H1 (cell line): ENCODE data around the gene ZNF280B. TPM values are rescaled to one million over a fixed set of nuclear protein-coding genes. Genes with fewer than 3 reads are reported as not detected.
"Not testable (repeated sequence)": the region's sequence is repeated elsewhere in the genome, so short reads cannot be mapped to it uniquely, and the experiment has no call there.

ENCODE experiments used
- CTCF ChIA-PET: fragments of 300-600 bp; sonication (Branson Sonifier 250); formaldehyde crosslinking; loops from one replicate; lab custom pipeline; 2021; ENCODE audit not compliant: partially characterized antibody; lab: Charles Lee
- POLR2A ChIA-PET: fragments of 300-600 bp; sonication (Branson Sonifier 250); formaldehyde crosslinking; loops from one replicate; lab custom pipeline; 2021; ENCODE audit warnings: inconsistent platforms; ENCODE audit not compliant: partially characterized antibody; lab: Charles Lee
- DNase-seq, 2 experiments: peaks; one replicate each; pipeline versions ENCODE4 v3.0.0 to v3.0.0-alpha.2; 2010 to 2022; ENCODE audit warnings: low spot score in 2 of 2, low read depth in 1 of 2, mixed read lengths in 1 of 2
- FAIRE-seq: peaks from 2 replicates; lab custom pipeline; 2011; peaks lifted over from hg19 to GRCh38; lab: Jason Lieb, UNC
- H2AFZ ChIP-seq: 2 replicates; pipeline ENCODE4 v1.8.1; 2012; ENCODE audit warnings: low read length, inconsistent platforms
- H2AK5ac ChIP-seq: 2 replicates; pipeline ENCODE4 v1.6.1; 2013; ENCODE audit warnings: low read depth, low read length
- H2BK120ac ChIP-seq: replicated peaks from 2 replicates; pipeline ENCODE3; 2013; ENCODE audit warnings: low read depth, low read length, inconsistent platforms
- H2BK12ac ChIP-seq: 2 replicates; pipeline ENCODE4 v1.6.1; 2013; ENCODE audit warnings: low read depth, low read length
- H2BK15ac ChIP-seq: 2 replicates; pipeline ENCODE4 v1.6.1; 2013; ENCODE audit warnings: low read length
- H2BK20ac ChIP-seq: 2 replicates; pipeline ENCODE4 v1.6.1; 2013; ENCODE audit warnings: low read length
- H2BK5ac ChIP-seq: 2 replicates; pipeline ENCODE4 v1.6.1; 2013; ENCODE audit warnings: low read depth, low read length
- H3K14ac ChIP-seq: 2 replicates; pipeline ENCODE4 v1.6.1; 2013; ENCODE audit warnings: inconsistent platforms; ENCODE audit not compliant: insufficient read length
- H3K18ac ChIP-seq: 2 replicates; pipeline ENCODE4 v1.6.1; 2013; ENCODE audit warnings: low read length; ENCODE audit errors: extremely low read depth
- H3K23ac ChIP-seq: 2 replicates; pipeline ENCODE4 v1.6.1; 2013; ENCODE audit warnings: inconsistent platforms; ENCODE audit not compliant: insufficient read length
- H3K23me2 ChIP-seq: 2 replicates; pipeline ENCODE4 v1.6.1; 2013; ENCODE audit warnings: low read depth, low read length
- H3K27ac ChIP-seq: 2 replicates; pipeline ENCODE4 v1.6.1; 2011; ENCODE audit warnings: low read depth, low read length, inconsistent platforms
- H3K27me3 ChIP-seq, 4 experiments: replicated peaks in 1 of 4; 1 replicate in 1 of 4; 2 replicates in 3 of 4; pipeline versions ENCODE4 v1.6.1 to v1.8.1; 2011 to 2013; ENCODE audit warnings: low read length in 3 of 4, mild to moderate bottlenecking in 3 of 4, inconsistent platforms in 2 of 4, mixed read lengths in 2 of 4, moderate library complexity in 1 of 4; ENCODE audit not compliant: control insufficient read depth in 3 of 4, insufficient read depth in 3 of 4; ENCODE audit errors: extremely low read depth in 1 of 4
- H3K36me3 ChIP-seq, 4 experiments: 2 replicates each; pipeline versions ENCODE4 v1.6.1 to v1.8.1; 2011 to 2013; ENCODE audit warnings: mild to moderate bottlenecking in 4 of 4, low read length in 3 of 4, moderate library complexity in 2 of 4, control low read depth in 1 of 4, inconsistent platforms in 1 of 4; ENCODE audit not compliant: insufficient read depth in 4 of 4, control insufficient read depth in 2 of 4
- H3K4ac ChIP-seq: replicated peaks from 2 replicates; pipeline ENCODE3; 2013; ENCODE audit warnings: low read length, low read depth, mixed read lengths, inconsistent platforms; ENCODE audit not compliant: insufficient read length
- H3K4me1 ChIP-seq, 4 experiments: replicated peaks in 1 of 4; 1 replicate in 1 of 4; 2 replicates in 3 of 4; pipeline versions ENCODE4 v1.6.1 to v1.8.1; 2011 to 2013; ENCODE audit warnings: low read length in 3 of 4, inconsistent platforms in 2 of 4, mixed read lengths in 1 of 4; ENCODE audit not compliant: insufficient read depth in 4 of 4, control insufficient read depth in 3 of 4
- H3K4me2 ChIP-seq, 2 experiments: 2 replicates each; pipeline versions ENCODE4 v1.6.1 to v1.8.1; 2011 to 2013; ENCODE audit warnings: low read depth in 2 of 2, low read length in 2 of 2, control low read depth in 1 of 2, inconsistent platforms in 1 of 2, mild to moderate bottlenecking in 1 of 2; ENCODE audit not compliant: insufficient read depth in 1 of 2
- H3K4me3 ChIP-seq, 4 experiments: fragments of 200-600, 300-600 bp in 1 of 4; sonication (generic), shearing (Covaris generic), sonication (Bioruptor Twin) in 1 of 4; 2 replicates each; pipeline versions ENCODE4 v1.5.1 to v1.8.1; 2011 to 2016; ENCODE audit warnings: low read length in 4 of 4, low read depth in 3 of 4, control low read depth in 2 of 4, inconsistent platforms in 2 of 4, mild to moderate bottlenecking in 2 of 4, mixed read lengths in 1 of 4, moderate library complexity in 1 of 4; ENCODE audit not compliant: insufficient read depth in 2 of 4; ENCODE audit errors: extremely low read depth in 1 of 4
- H3K56ac ChIP-seq: replicated peaks from 2 replicates; pipeline ENCODE3; 2013; ENCODE audit warnings: low read depth, mild to moderate bottlenecking, mixed read lengths, low read length, inconsistent platforms; ENCODE audit not compliant: insufficient read length
- H3K79me1 ChIP-seq: 2 replicates; pipeline ENCODE4 v1.6.1; 2013; ENCODE audit warnings: low read depth, low read length, control low read depth
- H3K79me2 ChIP-seq, 2 experiments: 2 replicates each; pipeline versions ENCODE4 v1.6.1 to v1.8.1; 2012 to 2013; ENCODE audit warnings: low read length in 2 of 2, mild to moderate bottlenecking in 2 of 2, inconsistent platforms in 1 of 2; ENCODE audit not compliant: insufficient read depth in 2 of 2, control insufficient read depth in 1 of 2
- H3K9ac ChIP-seq, 4 experiments: replicated peaks in 1 of 4; 1 replicate in 1 of 4; 2 replicates in 3 of 4; pipeline versions ENCODE4 v1.6.1 to v1.8.1; 2011 to 2013; ENCODE audit warnings: low read depth in 3 of 4, low read length in 3 of 4, control low read depth in 2 of 4, mild to moderate bottlenecking in 2 of 4, moderate library complexity in 2 of 4, inconsistent platforms in 1 of 4; ENCODE audit errors: extremely low read depth in 1 of 4
- H3K9me3 ChIP-seq, 2 experiments: 2 replicates each; pipeline versions ENCODE4 v1.6.1 to v1.8.1; 2012 to 2013; ENCODE audit warnings: mild to moderate bottlenecking in 2 of 2, moderate library complexity in 2 of 2, control low read depth in 1 of 2, inconsistent platforms in 1 of 2, low read depth in 1 of 2, low read length in 1 of 2, mixed read lengths in 1 of 2; ENCODE audit not compliant: insufficient read depth in 2 of 2
- H4K20me1 ChIP-seq, 2 experiments: replicated peaks in 1 of 2; 2 replicates each; pipeline versions ENCODE3 to v1.8.1; 2011 to 2013; ENCODE audit warnings: inconsistent platforms in 2 of 2, low read length in 2 of 2, mild to moderate bottlenecking in 1 of 2; ENCODE audit not compliant: insufficient read depth in 2 of 2, control insufficient read depth in 1 of 2
- H4K5ac ChIP-seq: 2 replicates; pipeline ENCODE4 v1.6.1; 2013; ENCODE audit warnings: low read length, low read depth, mixed read lengths, inconsistent platforms; ENCODE audit not compliant: insufficient read length
- H4K8ac ChIP-seq: 2 replicates; pipeline ENCODE4 v1.8.0; 2013; ENCODE audit warnings: mild to moderate bottlenecking, moderate library complexity, low read length, inconsistent platforms; ENCODE audit not compliant: insufficient read depth; ENCODE audit errors: extremely low read depth
- H4K91ac ChIP-seq: replicated peaks from 2 replicates; pipeline ENCODE3; 2013; ENCODE audit warnings: low read length, mixed read lengths, inconsistent platforms; ENCODE audit not compliant: insufficient read length
- CBX5 ChIP-seq: fragments of 300-800, 300-1000 bp; sonication (generic); IDR thresholded peaks from 2 replicates; pipeline ENCODE4 v1.7.1; 2016; ENCODE audit warnings: antibody characterized with exemption, low read length, low read depth
- RNF2 ChIP-seq: fragments of 200-900, 300-1000 bp; sonication (generic); IDR thresholded peaks from 2 replicates; pipeline ENCODE4 v1.7.1; 2016; ENCODE audit warnings: borderline replicate concordance, low read depth, mild to moderate bottlenecking, antibody characterized with exemption, low read length; ENCODE audit not compliant: poor library complexity, severe bottlenecking; ENCODE audit errors: missing control alignments
- YY1 ChIP-seq: IDR thresholded peaks from 2 replicates; pipeline ENCODE4 v1.6.1; 2011; ENCODE audit warnings: low read depth, mild to moderate bottlenecking, low read length
- WGBS, 2 experiments: shearing (Covaris generic) in 1 of 2; methylation state at CpG; one replicate each; pipeline versions ENCODE4 v1.1.6 to v1.1.7; 2013 to 2015; ENCODE audit warnings: low lambda C conversion rate in 2 of 2, mixed read lengths in 2 of 2, inconsistent platforms in 1 of 2, low coverage in 1 of 2, missing lambda C conversion rate in 1 of 2; ENCODE audit not compliant: insufficient replicate concordance in 2 of 2, insufficient coverage in 1 of 2, insufficient read length in 1 of 2; ENCODE audit errors: extremely low coverage in 1 of 2, missing lambda C conversion rate in 1 of 2; 5-methylcytosine and 5-hydroxymethylcytosine counted together
- polyA plus RNA-seq, 7 experiments: library from polyadenylated mRNA; depleted of rRNA in 3 of 7; stranded (reverse) in 5 of 7; unstranded in 2 of 7; fragments of >200 nt in 5 of 7; fragments of 200-250 nt in 2 of 7; gene quantifications; 1 replicate in 5 of 7; 2 replicates in 1 of 7; 4 replicates in 1 of 7; pipeline versions ENCODE4 v1.2.1 to v1.2.3, GENCODE V29; 2011 to 2013; ENCODE audit warnings: missing spikeins in 2 of 7, mixed read lengths in 2 of 7
- total RNA-seq: library from RNA; stranded (reverse); fragmentation: NEBNext Ultra II Directional; extraction: Animal tissue kit (Norgen Biotek cat#: 25700); gene quantifications from 2 replicates; pipeline ENCODE4 v1.2.1, GENCODE V29; 2021
- TF ChIP-seq, protein P1 (sequence below), 3 experiments: IDR thresholded peaks; 1 replicate in 2 of 3; 2 replicates in 1 of 3; pipeline versions ENCODE4 v1.5.1 to v1.6.1; 2011; ENCODE audit warnings: low read length in 3 of 3, mild to moderate bottlenecking in 3 of 3, inconsistent platforms in 2 of 3, low read depth in 1 of 3, moderate library complexity in 1 of 3; ENCODE audit not compliant: insufficient read depth in 1 of 3; ENCODE audit errors: control extremely low read depth in 1 of 3

ZNF280B gene
- total and polyA plus RNA-seq, 2 of the 8 experiments (the other 6 are each of a cell fraction or from before 2014, with no cell fraction given), result 4.8 to 11.7 TPM

GRCh38 chr22:22442928-22443709 lies 65.4 kb downstream of the ZNF280B start (continued):
- TF ChIP-seq, protein P1, sequence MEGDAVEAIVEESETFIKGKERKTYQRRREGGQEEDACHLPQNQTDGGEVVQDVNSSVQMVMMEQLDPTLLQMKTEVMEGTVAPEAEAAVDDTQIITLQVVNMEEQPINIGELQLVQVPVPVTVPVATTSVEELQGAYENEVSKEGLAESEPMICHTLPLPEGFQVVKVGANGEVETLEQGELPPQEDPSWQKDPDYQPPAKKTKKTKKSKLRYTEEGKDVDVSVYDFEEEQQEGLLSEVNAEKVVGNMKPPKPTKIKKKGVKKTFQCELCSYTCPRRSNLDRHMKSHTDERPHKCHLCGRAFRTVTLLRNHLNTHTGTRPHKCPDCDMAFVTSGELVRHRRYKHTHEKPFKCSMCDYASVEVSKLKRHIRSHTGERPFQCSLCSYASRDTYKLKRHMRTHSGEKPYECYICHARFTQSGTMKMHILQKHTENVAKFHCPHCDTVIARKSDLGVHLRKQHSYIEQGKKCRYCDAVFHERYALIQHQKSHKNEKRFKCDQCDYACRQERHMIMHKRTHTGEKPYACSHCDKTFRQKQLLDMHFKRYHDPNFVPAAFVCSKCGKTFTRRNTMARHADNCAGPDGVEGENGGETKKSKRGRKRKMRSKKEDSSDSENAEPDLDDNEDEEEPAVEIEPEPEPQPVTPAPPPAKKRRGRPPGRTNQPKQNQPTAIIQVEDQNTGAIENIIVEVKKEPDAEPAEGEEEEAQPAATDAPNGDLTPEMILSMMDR (IDR thresholded peaks at IDR 0.05; ENCODE audit: control extremely low read depth in 1 of 3, insufficient read depth in 1 of 3, low read depth in 1 of 3, low read length in 3 of 3), result no peak
- TF ChIP-seq RNF2 (no peak), CBX5 (no peak), YY1 (no peak)

- H2BK20ac ChIP-seq, H3K4me1 ChIP-seq, FAIRE-seq, H4K20me1 ChIP-seq, H2BK15ac ChIP-seq, H4K5ac ChIP-seq, H3K79me2 ChIP-seq, H3K9ac ChIP-seq, H2BK120ac ChIP-seq, H2AK5ac ChIP-seq, H2BK12ac ChIP-seq, H3K23me2 ChIP-seq, H3K4ac ChIP-seq, POLR2A ChIA-PET, H3K23ac ChIP-seq, CTCF ChIA-PET, H2AFZ ChIP-seq, DNase-seq, H3K18ac ChIP-seq, H2BK5ac ChIP-seq, H4K8ac ChIP-seq, H3K79me1 ChIP-seq, H3K36me3 ChIP-seq, H3K4me2 ChIP-seq, H3K4me3 ChIP-seq, H4K91ac ChIP-seq, H3K27ac ChIP-seq, H3K56ac ChIP-seq, H3K14ac ChIP-seq: not testable (repeated sequence)
- Histone ChIP-seq H3K9me3 (peaks cover 9 to 29% of the 10 kb centered on the region in 2 experiments; a peak in 2 of 4 replicates), H3K27me3 (peaks cover 43 to 68% (median 57%) of the 10 kb centered on the region in 4 experiments)
- WGBS, 2 experiments, result 77% methylated on average over 11 of the region's 28 CpGs; no CpG with 5 or more reads in 1 of the 2 experiments
Observed at GRCh38 chr22:22441626-22442025, 66.9 kb downstream of the ZNF280B start.
